HG03135 (cell line): ENCODE measurements around the gene NPAS3.

Experiments
- ATAC-seq: cut with Tn5 transposase; IDR thresholded peaks from one replicate; pipeline ENCODE4 v1.9.1; 2021; ENCODE audit warnings: mild to moderate bottlenecking, moderate library complexity; ENCODE audit not compliant: unreplicated experiment

NPAS3 gene

GRCh38 chr14:33315217-33315616, 376.5 kb downstream of the NPAS3 start:
- no peak for ATAC-seq

DNA sequence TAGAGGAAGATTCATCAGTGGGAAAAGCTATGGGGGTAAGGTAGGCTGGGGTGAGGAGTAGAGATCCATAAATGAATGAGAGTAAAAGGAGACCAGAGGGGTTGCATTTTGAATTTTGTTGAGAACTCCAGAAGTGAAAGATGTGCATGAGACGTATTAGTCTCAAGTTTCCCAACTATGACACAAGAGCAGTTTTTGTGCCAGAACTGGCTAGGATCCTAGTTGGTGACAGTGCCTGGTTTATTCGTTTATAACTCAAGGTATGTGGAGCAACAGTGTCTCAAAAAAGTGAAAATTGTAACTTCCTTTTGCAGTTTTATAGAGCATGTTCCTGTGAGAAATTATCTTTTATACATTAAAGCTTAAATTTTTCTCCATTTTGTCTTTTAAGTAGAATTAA, 377.0 kb downstream of the NPAS3 start:
- ATAC-seq = no peak

- no peak for ATAC-seq
Observed at GRCh38 chr14:33317675-33318074, 379.0 kb downstream of the NPAS3 start.

DNA sequence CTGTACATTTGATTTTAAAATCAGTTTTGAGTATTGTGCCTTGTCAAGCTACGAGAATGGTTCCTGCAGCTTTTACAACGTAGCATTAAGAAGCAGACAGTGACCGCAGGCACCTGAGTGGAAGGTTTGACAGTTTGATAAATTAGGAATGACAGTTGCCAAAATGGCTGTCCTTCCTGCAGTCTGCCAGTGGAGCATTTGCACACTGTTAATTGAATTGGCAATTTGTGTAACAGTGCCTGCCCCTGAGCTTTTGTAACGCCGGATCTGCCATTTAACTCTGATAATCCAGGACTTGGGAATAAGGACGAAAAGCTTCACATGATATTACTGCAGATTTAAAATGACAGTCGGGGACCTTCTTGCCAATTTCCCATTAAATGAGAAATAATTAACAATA, 385.3 kb downstream of the NPAS3 start:
- ATAC-seq = no peak

DNA sequence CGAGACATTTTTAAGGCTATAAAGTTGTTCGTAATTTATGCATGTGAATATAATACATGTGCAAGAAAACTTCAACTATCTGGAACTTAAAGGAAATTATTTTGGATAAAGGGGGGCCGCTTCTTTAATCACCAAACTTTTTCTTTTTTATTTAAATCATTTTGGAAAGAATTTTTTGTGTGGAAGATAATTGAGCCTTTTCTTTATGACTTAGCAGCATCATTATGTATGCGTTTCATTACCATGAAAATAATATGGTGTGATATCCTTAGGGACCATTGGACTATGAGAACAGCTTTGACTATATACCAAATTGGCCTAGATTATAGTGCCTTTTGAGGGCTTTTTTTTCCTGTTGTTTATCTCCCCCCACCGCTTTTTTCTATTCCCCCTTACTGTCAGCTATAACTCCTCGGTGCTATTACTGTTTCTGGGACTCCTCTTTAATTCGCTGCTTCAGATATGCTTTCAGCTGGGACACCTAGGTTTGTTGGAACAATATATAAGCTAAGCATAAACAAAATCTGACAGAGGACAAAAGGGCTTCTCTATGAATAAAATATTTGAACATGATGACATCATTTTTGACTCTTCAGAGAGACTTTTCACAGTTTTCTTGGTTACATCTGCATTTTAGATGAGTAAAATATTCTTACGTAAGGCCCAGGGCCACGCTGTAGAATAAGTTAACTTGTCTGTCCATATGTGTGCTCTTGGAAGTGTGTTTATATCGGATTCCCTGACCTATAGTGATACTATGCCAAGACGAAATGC, 392.7 kb downstream of the NPAS3 start:
- no peak for ATAC-seq

GRCh38 chr14:33332497-33332896, 393.8 kb downstream of the NPAS3 start:
- ATAC-seq = no peak

GRCh38 chr14:33335366-33335765, 396.7 kb downstream of the NPAS3 start:
- no peak for ATAC-seq

GRCh38 chr14:33342299-33342974, 403.8 kb downstream of the NPAS3 start:
- no peak for ATAC-seq

DNA sequence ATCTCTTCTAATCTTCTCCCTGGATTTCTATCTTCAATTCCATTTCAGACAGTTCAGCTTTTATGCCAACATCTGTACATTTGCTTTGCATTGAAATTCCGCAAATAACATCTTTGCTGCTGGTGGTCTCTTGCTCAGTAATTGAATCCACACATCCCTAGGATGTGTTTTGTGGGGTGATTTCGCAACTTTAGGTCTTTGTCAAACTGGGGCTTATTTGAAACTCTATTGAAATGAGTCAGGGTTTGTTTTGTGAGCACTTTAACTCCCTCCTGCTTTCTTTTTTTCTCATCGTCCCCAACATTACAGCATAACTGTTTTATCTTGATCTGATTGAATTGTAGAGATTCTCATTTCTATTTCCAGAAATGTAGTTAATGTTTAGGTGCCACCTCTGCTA, 404.3 kb downstream of the NPAS3 start:
- no peak for ATAC-seq

GRCh38 chr14:33347796-33348195, 409.1 kb downstream of the NPAS3 start:
- no peak for ATAC-seq

- no peak for ATAC-seq
Observed at GRCh38 chr14:33348510-33348909, 409.8 kb downstream of the NPAS3 start.

GRCh38 chr14:33349871-33350270, 411.2 kb downstream of the NPAS3 start:
- no peak for ATAC-seq

- no peak for ATAC-seq
Observed at GRCh38 chr14:33350366-33350990, 411.8 kb downstream of the NPAS3 start.

DNA sequence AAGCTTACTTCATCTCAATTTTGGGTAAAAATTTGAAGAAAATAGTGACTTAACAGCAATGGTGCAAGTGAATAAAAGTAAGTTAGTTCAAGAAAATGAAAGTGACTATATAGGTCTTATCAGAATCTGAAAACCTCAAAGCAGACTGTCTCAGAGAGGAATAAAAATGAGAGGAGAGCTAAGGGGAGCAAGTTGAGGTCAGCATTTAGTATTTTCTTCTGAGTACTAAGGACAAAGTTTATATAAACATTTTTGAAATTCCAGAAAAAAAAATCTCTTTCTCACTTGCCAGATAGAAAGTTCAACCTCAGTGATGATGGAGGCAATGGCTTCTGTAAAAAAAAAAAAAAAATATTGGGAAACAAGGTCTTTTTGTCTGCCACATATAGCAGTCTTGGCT, 414.1 kb downstream of the NPAS3 start:
- ATAC-seq = no peak

GRCh38 chr14:33356181-33356580, 417.5 kb downstream of the NPAS3 start:
- no peak for ATAC-seq

DNA sequence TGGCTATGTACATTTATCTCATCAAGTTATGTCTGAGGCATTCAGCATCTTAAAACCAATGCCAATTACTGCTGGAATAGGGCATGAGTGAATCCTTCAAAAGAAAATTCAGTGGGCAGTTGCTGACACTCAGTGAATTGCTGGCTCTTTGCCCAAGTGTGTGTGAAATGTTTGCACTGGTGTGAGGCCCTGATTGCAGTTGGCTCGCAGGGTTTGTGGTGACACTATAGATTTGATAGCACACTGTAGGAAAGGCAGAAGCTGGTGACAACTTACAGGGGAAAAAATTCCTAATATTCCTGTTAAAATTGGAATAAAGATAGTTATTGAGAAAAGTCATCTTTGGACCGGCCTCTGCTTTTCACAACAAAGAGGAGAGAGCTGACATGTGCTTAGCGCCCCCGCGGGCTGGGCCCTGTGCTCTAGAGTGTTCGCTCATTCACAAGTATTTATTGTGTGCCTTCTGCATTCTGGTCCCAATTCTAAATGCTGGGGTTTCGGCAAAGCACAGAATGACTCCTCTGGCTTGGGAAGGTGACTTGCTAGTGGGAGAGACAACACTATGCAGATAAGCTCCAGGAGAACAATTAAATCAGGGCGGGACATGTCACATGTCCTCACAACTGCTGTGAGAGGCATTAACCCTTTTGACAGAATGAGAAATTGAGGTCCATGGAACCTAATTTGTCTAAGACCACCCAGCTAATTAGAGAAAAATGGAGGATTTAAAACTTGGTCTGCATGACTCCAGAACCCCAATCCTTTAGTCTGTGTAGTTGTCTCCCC, 418.7 kb downstream of the NPAS3 start:
- ATAC-seq = no peak

DNA sequence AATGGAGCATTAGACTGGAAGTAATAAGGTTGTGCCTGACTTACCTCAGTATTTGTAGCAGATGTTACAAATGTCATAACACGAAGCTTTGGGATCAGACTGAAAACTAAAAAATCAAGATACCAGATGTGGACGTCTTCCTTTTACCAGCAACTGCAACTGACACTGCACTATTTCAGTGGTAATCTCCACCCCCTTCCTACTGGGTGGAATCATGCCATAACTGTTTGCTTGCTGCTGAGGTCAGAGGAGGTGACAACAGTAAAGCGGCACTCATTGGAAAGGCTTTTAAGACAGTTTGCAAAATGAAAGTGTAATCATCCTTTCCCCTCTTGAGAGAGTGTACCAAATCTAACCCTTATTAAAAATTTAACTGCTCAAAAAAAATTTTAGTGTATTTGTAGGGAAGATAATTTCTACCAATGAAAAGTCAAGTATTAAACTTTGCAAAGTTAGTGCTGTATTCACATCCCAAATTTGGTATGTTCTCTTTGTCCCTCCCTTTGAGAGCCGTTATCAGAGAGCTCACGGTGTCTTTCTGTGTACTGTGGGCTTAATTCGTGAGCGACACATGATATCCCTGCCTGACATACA, 420.7 kb downstream of the NPAS3 start:
- ATAC-seq = no peak

DNA sequence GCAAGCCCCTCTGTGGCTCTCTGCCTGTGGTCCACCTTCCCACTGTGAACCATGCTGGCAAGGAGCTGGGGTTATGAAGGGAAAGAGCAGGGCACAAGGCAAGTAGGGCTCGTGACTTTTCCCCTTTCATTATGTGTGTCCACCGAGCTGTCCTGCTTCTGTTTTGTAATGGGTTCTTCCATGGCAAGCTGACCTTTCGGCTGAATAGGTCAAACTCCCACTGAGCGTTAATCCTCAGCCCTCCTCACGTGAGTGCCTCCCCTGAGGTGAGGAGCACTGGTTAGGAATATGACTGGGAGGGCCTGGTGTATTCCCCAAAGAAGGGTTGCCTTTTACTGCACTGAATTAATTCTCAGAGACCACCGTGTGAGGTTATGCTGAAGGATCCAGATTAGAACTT, 424.3 kb downstream of the NPAS3 start:
- no peak for ATAC-seq

GRCh38 chr14:33363682-33364081, 425.0 kb downstream of the NPAS3 start:
- no peak for ATAC-seq

- no peak for ATAC-seq
Observed at GRCh38 chr14:33364466-33364865, 425.8 kb downstream of the NPAS3 start.

- ATAC-seq = no peak
Observed at GRCh38 chr14:33369041-33369440, 430.4 kb downstream of the NPAS3 start.
